Measurements from ENCODE around the gene TMEM132C.
A peak's percentile ranks its signal among the peaks of the same experiment; 100 is the strongest.
"Not testable (repeated sequence)": the region's sequence is repeated elsewhere in the genome, so short reads cannot be mapped to it uniquely, and the experiment has no call there.

TMEM132C gene

GRCh38 chr12:128474916-128475315, 207.9 kb downstream of the TMEM132C start:
- Mint-ChIP-seq H3K36me3 (ENCODE audit: low read depth) (peaks cover 8% of the 10 kb centered on the region), H3K9me3 (peaks cover 5% of the 10 kb centered on the region), H3K4me1 (peaks cover 17% of the 10 kb centered on the region), H3K27me3 (ENCODE audit: low read depth) (peaks cover 12% of the 10 kb centered on the region), H3K4me3 (no peak overlapping the region), H3K27ac (peak overlapping the region in 1 of 3 experiments; percentile 8)
- TF ChIP-seq CTCF (IDR thresholded peaks at IDR 0.05; ENCODE audit: unreplicated experiment in 3 of 3), result no peak

- TF ChIP-seq CTCF (IDR thresholded peaks at IDR 0.05; ENCODE audit: unreplicated experiment in 3 of 3), result no peak
- Mint-ChIP-seq H3K36me3 (ENCODE audit: low read depth) (peaks cover 8% of the 10 kb centered on the region), H3K27ac (peak overlapping the region; percentile 26 to 85 (median 55)), H3K4me3 (no peak overlapping the region), H3K4me1 (peaks cover 29% of the 10 kb centered on the region), H3K27me3 (ENCODE audit: low read depth) (peaks cover 12% of the 10 kb centered on the region), H3K9me3 (peaks cover 5% of the 10 kb centered on the region)
Observed at GRCh38 chr12:128476266-128476665, 209.3 kb downstream of the TMEM132C start.

- Mint-ChIP-seq H3K27ac (peak overlapping the region in 1 of 3 experiments; percentile 28), H3K4me1 (peaks cover 58% of the 10 kb centered on the region), H3K9me3 (no peaks in the 10 kb centered on the region), H3K4me3 (no peak overlapping the region), H3K27me3 (ENCODE audit: low read depth) (no peaks in the 10 kb centered on the region), H3K36me3 (ENCODE audit: low read depth) (no peaks in the 10 kb centered on the region)
- no peak for TF ChIP-seq CTCF (IDR thresholded peaks at IDR 0.05; ENCODE audit: unreplicated experiment in 3 of 3)
Observed at GRCh38 chr12:128483526-128484255, 216.7 kb downstream of the TMEM132C start.

- H3K27ac Mint-ChIP-seq; H3K4me3 Mint-ChIP-seq; H3K27me3 Mint-ChIP-seq (ENCODE audit: low read depth); H3K4me1 Mint-ChIP-seq: not testable (repeated sequence)
- peaks cover 34% of the 10 kb centered on the region for H3K9me3 Mint-ChIP-seq
- peaks cover 25% of the 10 kb centered on the region for H3K36me3 Mint-ChIP-seq (ENCODE audit: low read depth)
Observed at GRCh38 chr12:128497376-128497775, 230.4 kb downstream of the TMEM132C start.

- H3K27ac Mint-ChIP-seq, result no peak overlapping the region
- H3K36me3 Mint-ChIP-seq (ENCODE audit: low read depth), result peaks cover 14% of the 10 kb centered on the region
- no peak overlapping the region for H3K4me3 Mint-ChIP-seq
- H3K4me1 Mint-ChIP-seq, result peaks cover 5% of the 10 kb centered on the region
- H3K27me3 Mint-ChIP-seq (ENCODE audit: low read depth), result peaks cover 3% of the 10 kb centered on the region
- TF ChIP-seq CTCF (IDR thresholded peaks at IDR 0.05; ENCODE audit: unreplicated experiment in 3 of 3), result no peak
- H3K9me3 Mint-ChIP-seq, result peaks cover 17% of the 10 kb centered on the region
Observed at GRCh38 chr12:128507470-128507869, 240.5 kb downstream of the TMEM132C start.

GRCh38 chr12:128509170-128509569, 242.2 kb downstream of the TMEM132C start:
- peaks cover 4% of the 10 kb centered on the region for H3K36me3 Mint-ChIP-seq (ENCODE audit: low read depth)
- peaks cover 14% of the 10 kb centered on the region for H3K4me1 Mint-ChIP-seq
- H3K9me3 Mint-ChIP-seq, result peaks cover 9% of the 10 kb centered on the region
- no peak overlapping the region for H3K27ac Mint-ChIP-seq
- no peak overlapping the region for H3K4me3 Mint-ChIP-seq
- peaks cover 3% of the 10 kb centered on the region for H3K27me3 Mint-ChIP-seq (ENCODE audit: low read depth)
- TF ChIP-seq CTCF (IDR thresholded peaks at IDR 0.05; ENCODE audit: unreplicated experiment in 3 of 3), result no peak

Data from nephron (organoid).